Measurements from ENCODE around the gene F10.
"Not testable (repeated sequence)": the region's sequence is repeated elsewhere in the genome, so short reads cannot be mapped to it uniquely, and the experiment has no call there.

F10 gene

DNA sequence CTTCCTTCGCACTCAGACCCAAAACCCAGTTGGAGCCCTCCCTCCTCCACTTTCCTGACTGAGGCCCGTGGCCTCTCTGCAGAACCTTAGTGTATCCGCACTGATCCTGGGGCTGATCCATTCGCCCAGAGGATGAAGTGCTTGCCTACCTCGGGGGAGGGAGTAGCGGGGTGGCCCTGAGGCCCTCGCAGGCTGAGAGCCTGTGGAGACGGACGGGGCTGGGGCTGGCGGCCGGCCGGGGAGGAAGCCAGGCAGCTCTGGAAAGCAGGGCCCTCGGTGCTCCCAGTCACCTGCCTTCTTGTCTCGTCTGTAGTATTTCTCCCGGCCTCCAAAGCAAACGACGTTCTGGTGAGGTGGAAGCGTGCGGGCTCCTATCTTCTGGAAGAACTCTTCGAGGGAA lies 37.1 kb downstream of the F10 start:
- DNase-seq = no peak
- Histone ChIP-seq H2BK5ac (ENCODE audit: low read depth, low read length, poor library complexity, severe bottlenecking) (no peak overlapping the region), H2BK12ac (ENCODE audit: low read length in 2 of 2) (no peak overlapping the region), H4K8ac (ENCODE audit: low read length) (peak overlapping the region; percentile 0), H3K4me2 (ENCODE audit: low read length, poor library complexity, severe bottlenecking) (no peak overlapping the region), H3K4me3 (ENCODE audit: insufficient read depth in 1 of 2, low read depth in 1 of 2, low read length in 2 of 2) (no peak overlapping the region), H3K9ac (ENCODE audit: low read length) (no peak overlapping the region), H3K18ac (ENCODE audit: low read depth in 1 of 2, low read length in 2 of 2) (no peak overlapping the region), H3K9me3 (ENCODE audit: control insufficient read depth, low read length) (no peaks in the 10 kb centered on the region), H3K23ac (ENCODE audit: low read length in 2 of 2) (no peak overlapping the region), H2AFZ (ENCODE audit: low read depth, low read length) (no peak overlapping the region), H2BK120ac (ENCODE audit: low read depth, low read length) (no peak overlapping the region), H3K4ac (ENCODE audit: low read depth in 1 of 2, low read length in 2 of 2) (no peak overlapping the region), H3K14ac (ENCODE audit: low read length in 2 of 2) (no peak overlapping the region), H4K91ac (ENCODE audit: low read length) (no peak overlapping the region), H3K27ac (ENCODE audit: low read length, poor library complexity, severe bottlenecking) (no peak overlapping the region), H2BK15ac (ENCODE audit: low read depth, poor library complexity, severe bottlenecking) (no peak overlapping the region), H3K79me1 (replicated peaks; ENCODE audit: low read length, poor library complexity, severe bottlenecking) (no peaks in the 10 kb centered on the region), H3K36me3 (ENCODE audit: control insufficient read depth in 1 of 2, insufficient read depth in 2 of 2, low read depth in 1 of 2, low read length in 2 of 2) (no peaks in the 10 kb centered on the region), H3K4me1 (ENCODE audit: control insufficient read depth, insufficient read depth, low read depth, low read length) (peaks cover 10% of the 10 kb centered on the region), H2AK5ac (ENCODE audit: low read length, severe bottlenecking) (no peak overlapping the region), H3K27me3 (ENCODE audit: control insufficient read depth in 1 of 2, insufficient read depth in 1 of 2, low read length in 2 of 2) (peaks cover 17 to 32% of the 10 kb centered on the region in 2 experiments)
- 87% methylated on average over 20 of the region's 20 CpGs for WGBS

DNA sequence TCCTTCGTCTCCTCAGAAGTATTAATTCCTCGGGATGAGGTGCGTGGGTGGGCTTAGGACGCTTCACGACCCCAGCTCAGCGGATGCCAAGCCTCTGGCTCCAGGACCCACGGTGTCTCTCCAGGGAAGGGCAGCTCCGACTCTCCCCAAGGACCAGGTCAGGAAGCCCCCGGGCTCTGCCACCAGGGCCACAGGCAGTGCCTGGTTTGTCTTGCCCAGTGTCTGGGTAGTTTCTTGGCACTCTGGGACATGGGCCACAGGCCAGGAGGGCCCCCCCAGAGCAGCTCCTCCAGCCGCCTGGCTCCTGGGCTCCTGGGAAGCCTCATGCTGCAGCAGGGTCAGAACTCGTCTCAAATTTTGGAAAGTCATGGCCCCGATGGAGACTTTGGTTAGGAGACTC lies 38.4 kb downstream of the F10 start:
- H3K4me2 ChIP-seq (ENCODE audit: low read length, poor library complexity, severe bottlenecking) = no peak overlapping the region
- H2BK15ac ChIP-seq (ENCODE audit: low read depth, poor library complexity, severe bottlenecking) = no peak overlapping the region
- H4K91ac ChIP-seq (ENCODE audit: low read length) = no peak overlapping the region
- H3K9me3 ChIP-seq (ENCODE audit: control insufficient read depth, low read length) = no peaks in the 10 kb centered on the region
- H3K36me3 ChIP-seq (ENCODE audit: control insufficient read depth in 1 of 2, insufficient read depth in 2 of 2, low read depth in 1 of 2, low read length in 2 of 2) = no peaks in the 10 kb centered on the region
- no peak overlapping the region for H3K23ac ChIP-seq (ENCODE audit: low read length in 2 of 2)
- peaks cover 13% of the 10 kb centered on the region for H3K4me1 ChIP-seq (ENCODE audit: control insufficient read depth, insufficient read depth, low read depth, low read length)
- H2BK120ac ChIP-seq (ENCODE audit: low read depth, low read length) = no peak overlapping the region
- no peak for DNase-seq
- 91% methylated on average over 12 of the region's 12 CpGs for WGBS
- H2BK5ac ChIP-seq (ENCODE audit: low read depth, low read length, poor library complexity, severe bottlenecking) = no peak overlapping the region
- no peak overlapping the region for H3K27ac ChIP-seq (ENCODE audit: low read length, poor library complexity, severe bottlenecking)
- H4K8ac ChIP-seq (ENCODE audit: low read length) = no peak overlapping the region
- peaks cover 17 to 32% of the 10 kb centered on the region in 2 experiments for H3K27me3 ChIP-seq (ENCODE audit: control insufficient read depth in 1 of 2, insufficient read depth in 1 of 2, low read length in 2 of 2)
- no peak overlapping the region for H3K9ac ChIP-seq (ENCODE audit: low read length)
- H3K79me1 ChIP-seq (replicated peaks; ENCODE audit: low read length, poor library complexity, severe bottlenecking) = no peaks in the 10 kb centered on the region
- no peak overlapping the region for H3K18ac ChIP-seq (ENCODE audit: low read depth in 1 of 2, low read length in 2 of 2)
- H2AK5ac ChIP-seq (ENCODE audit: low read length, severe bottlenecking) = no peak overlapping the region
- H3K4me3 ChIP-seq (ENCODE audit: insufficient read depth in 1 of 2, low read depth in 1 of 2, low read length in 2 of 2) = no peak overlapping the region
- H2BK12ac ChIP-seq (ENCODE audit: low read length in 2 of 2) = no peak overlapping the region
- H3K14ac ChIP-seq (ENCODE audit: low read length in 2 of 2) = no peak overlapping the region
- H3K4ac ChIP-seq (ENCODE audit: low read depth in 1 of 2, low read length in 2 of 2) = no peak overlapping the region
- no peak overlapping the region for H2AFZ ChIP-seq (ENCODE audit: low read depth, low read length)

DNA sequence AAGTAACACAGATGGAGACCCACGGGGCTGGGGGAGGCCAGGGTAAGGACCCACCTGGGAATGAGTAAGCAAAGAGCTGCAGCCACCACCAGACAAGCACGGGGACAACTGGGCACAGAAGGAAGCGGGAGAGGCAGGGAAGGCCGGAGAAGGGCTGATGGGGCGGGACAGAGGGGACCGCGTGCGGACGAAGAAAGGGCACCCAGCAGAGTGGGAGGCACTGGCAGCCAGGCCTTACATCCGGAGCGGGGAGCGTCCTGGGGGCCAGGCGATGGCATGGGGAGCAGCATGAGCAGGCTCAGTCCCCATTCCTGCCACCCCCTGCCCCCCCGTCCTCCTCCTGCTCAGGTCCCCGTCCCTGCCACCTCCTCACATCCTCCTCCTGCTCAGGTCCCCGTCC lies 38.8 kb downstream of the F10 start:
- H2AFZ ChIP-seq (ENCODE audit: low read depth, low read length) = no peak overlapping the region
- DNase-seq = no peak
- no peaks in the 10 kb centered on the region for H3K36me3 ChIP-seq (ENCODE audit: control insufficient read depth in 1 of 2, insufficient read depth in 2 of 2, low read depth in 1 of 2, low read length in 2 of 2)
- no peak overlapping the region for H3K14ac ChIP-seq (ENCODE audit: low read length in 2 of 2)
- no peak overlapping the region for H3K27ac ChIP-seq (ENCODE audit: low read length, poor library complexity, severe bottlenecking)
- peak overlapping the region in 1 of 2 experiments; percentile 64 for H3K18ac ChIP-seq (ENCODE audit: low read depth in 1 of 2, low read length in 2 of 2)
- H3K79me1 ChIP-seq (replicated peaks; ENCODE audit: low read length, poor library complexity, severe bottlenecking) = no peaks in the 10 kb centered on the region
- H3K27me3 ChIP-seq (ENCODE audit: control insufficient read depth in 1 of 2, insufficient read depth in 1 of 2, low read length in 2 of 2) = peaks cover 17 to 32% of the 10 kb centered on the region in 2 experiments
- no peak overlapping the region for H3K4me2 ChIP-seq (ENCODE audit: low read length, poor library complexity, severe bottlenecking)
- peak overlapping the region in 1 of 2 experiments; percentile 52 for H2BK12ac ChIP-seq (ENCODE audit: low read length in 2 of 2)
- no peak overlapping the region for H2BK5ac ChIP-seq (ENCODE audit: low read depth, low read length, poor library complexity, severe bottlenecking)
- H3K4me1 ChIP-seq (ENCODE audit: control insufficient read depth, insufficient read depth, low read depth, low read length) = peaks cover 13% of the 10 kb centered on the region
- no peak overlapping the region for H4K91ac ChIP-seq (ENCODE audit: low read length)
- 76% methylated on average over 16 of the region's 16 CpGs for WGBS
- no peak overlapping the region for H3K23ac ChIP-seq (ENCODE audit: low read length in 2 of 2)
- no peak overlapping the region for H4K8ac ChIP-seq (ENCODE audit: low read length)
- no peak overlapping the region for H2BK120ac ChIP-seq (ENCODE audit: low read depth, low read length)
- no peak overlapping the region for H2AK5ac ChIP-seq (ENCODE audit: low read length, severe bottlenecking)
- H3K9me3 ChIP-seq (ENCODE audit: control insufficient read depth, low read length) = no peaks in the 10 kb centered on the region
- no peak overlapping the region for H3K4ac ChIP-seq (ENCODE audit: low read depth in 1 of 2, low read length in 2 of 2)
- H3K9ac ChIP-seq (ENCODE audit: low read length) = no peak overlapping the region
- no peak overlapping the region for H3K4me3 ChIP-seq (ENCODE audit: insufficient read depth in 1 of 2, low read depth in 1 of 2, low read length in 2 of 2)
- no peak overlapping the region for H2BK15ac ChIP-seq (ENCODE audit: low read depth, poor library complexity, severe bottlenecking)

DNA sequence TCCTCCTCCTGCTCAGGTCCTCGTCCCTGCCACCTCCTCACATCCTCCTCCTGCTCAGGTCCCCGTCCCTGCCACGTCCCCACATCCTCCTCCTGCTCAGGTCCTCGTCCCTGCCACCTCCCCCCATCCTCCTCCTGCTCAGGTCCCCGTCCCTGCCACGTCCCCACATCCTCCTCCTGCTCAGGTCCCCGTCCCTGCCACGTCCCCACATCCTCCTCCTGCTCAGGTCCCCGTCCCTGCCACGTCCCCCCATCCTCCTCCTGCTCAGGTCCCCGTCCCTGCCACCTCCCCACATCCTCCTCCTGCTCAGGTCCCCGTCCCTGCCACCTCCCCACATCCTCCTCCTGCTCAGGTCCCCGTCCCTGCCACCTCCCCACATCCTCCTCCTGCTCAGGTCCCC lies 39.4 kb downstream of the F10 start:
- H3K4me3 ChIP-seq (ENCODE audit: insufficient read depth in 1 of 2, low read depth in 1 of 2, low read length in 2 of 2); H3K79me1 ChIP-seq (replicated peaks; ENCODE audit: low read length, poor library complexity, severe bottlenecking); H3K36me3 ChIP-seq (ENCODE audit: control insufficient read depth in 1 of 2, insufficient read depth in 2 of 2, low read depth in 1 of 2, low read length in 2 of 2); H2BK12ac ChIP-seq (ENCODE audit: low read length in 2 of 2); H2AFZ ChIP-seq (ENCODE audit: low read depth, low read length); H2BK15ac ChIP-seq (ENCODE audit: low read depth, poor library complexity, severe bottlenecking); DNase-seq; H4K8ac ChIP-seq (ENCODE audit: low read length); H2BK5ac ChIP-seq (ENCODE audit: low read depth, low read length, poor library complexity, severe bottlenecking); H3K18ac ChIP-seq (ENCODE audit: low read depth in 1 of 2, low read length in 2 of 2); H2AK5ac ChIP-seq (ENCODE audit: low read length, severe bottlenecking); H3K4ac ChIP-seq (ENCODE audit: low read depth in 1 of 2, low read length in 2 of 2); H3K27ac ChIP-seq (ENCODE audit: low read length, poor library complexity, severe bottlenecking); H3K14ac ChIP-seq (ENCODE audit: low read length in 2 of 2); H3K9me3 ChIP-seq (ENCODE audit: control insufficient read depth, low read length); H3K23ac ChIP-seq (ENCODE audit: low read length in 2 of 2); H4K91ac ChIP-seq (ENCODE audit: low read length); H2BK120ac ChIP-seq (ENCODE audit: low read depth, low read length); H3K4me2 ChIP-seq (ENCODE audit: low read length, poor library complexity, severe bottlenecking); H3K9ac ChIP-seq (ENCODE audit: low read length): not testable (repeated sequence)
- Histone ChIP-seq H3K27me3 (ENCODE audit: control insufficient read depth in 1 of 2, insufficient read depth in 1 of 2, low read length in 2 of 2) (peaks cover 17 to 32% of the 10 kb centered on the region in 2 experiments), H3K4me1 (ENCODE audit: control insufficient read depth, insufficient read depth, low read depth, low read length) (peaks cover 13% of the 10 kb centered on the region)
- 88% methylated on average over 6 of the region's 13 CpGs for WGBS

Measured in mesenchymal stem cell (in vitro differentiated cells and primary cell).